HCT116 (cell line): ENCODE measurements around the gene KRT14.

Experiments
- CTCF ChIP-seq, 3 experiments: fragments of 200-600 bp in 1 of 3; sonication (generic) in 1 of 3; IDR thresholded peaks in 2 of 3; conservative IDR thresholded peaks in 1 of 3; 2 replicates each; pipeline ENCODE4 v1.5.1; 2012 to 2017; ENCODE audit warnings: low read depth in 2 of 3, low read length in 2 of 3, antibody characterized with exemption in 1 of 3, borderline replicate concordance in 1 of 3, control low read depth in 1 of 3, mild to moderate bottlenecking in 1 of 3, mixed read lengths in 1 of 3, mixed run types in 1 of 3, moderate library complexity in 1 of 3; ENCODE audit not compliant: insufficient read depth in 1 of 3
- EGR1 ChIP-seq: IDR thresholded peaks from 2 replicates; pipeline ENCODE4 v1.6.1; 2012; ENCODE audit warnings: low read depth
- EZH2 ChIP-seq: fragments of 200-600 bp; sonication (generic); IDR thresholded peaks from 2 replicates; pipeline ENCODE4 v1.6.1; 2017; ENCODE audit warnings: antibody characterized with exemption, mixed run types
- POLR2A ChIP-seq: IDR thresholded peaks from 2 replicates; pipeline ENCODE4 v1.7.0; 2011; ENCODE audit warnings: borderline replicate concordance; ENCODE audit not compliant: insufficient read depth, insufficient read length; ENCODE audit errors: extremely low read depth
- POLR2AphosphoS5 ChIP-seq: IDR thresholded peaks from 2 replicates; pipeline ENCODE4 v1.6.1; 2011; ENCODE audit warnings: mild to moderate bottlenecking, low read depth, low read length, moderate library complexity
- REST ChIP-seq: IDR thresholded peaks from 2 replicates; pipeline ENCODE4 v1.6.1; 2012; ENCODE audit warnings: low read depth
- SP1 ChIP-seq: IDR thresholded peaks from 2 replicates; pipeline ENCODE4 v1.6.1; 2012; ENCODE audit warnings: low read depth
- SRF ChIP-seq: IDR thresholded peaks from 2 replicates; pipeline ENCODE4 v1.6.1; 2012; ENCODE audit warnings: low read depth
- TCF7L2 ChIP-seq: IDR thresholded peaks from 2 replicates; pipeline ENCODE4 v1.7.0; 2011; ENCODE audit warnings: borderline replicate concordance, inconsistent platforms; ENCODE audit not compliant: insufficient read depth, insufficient read length; ENCODE audit errors: extremely low read depth
- YY1 ChIP-seq: IDR thresholded peaks from 2 replicates; pipeline ENCODE4 v1.6.1; 2011; ENCODE audit warnings: low read length, low read depth, moderate library complexity, mild to moderate bottlenecking; ENCODE audit not compliant: insufficient replicate concordance; ENCODE audit errors: extremely low read depth
- ZBTB33 ChIP-seq: IDR thresholded peaks from 2 replicates; pipeline ENCODE4 v1.6.1; 2011; ENCODE audit warnings: mild to moderate bottlenecking, low read length, moderate library complexity; ENCODE audit not compliant: insufficient replicate concordance; ENCODE audit errors: extremely low read depth

GRCh38 chr17:41542357-41542756 is 44.3 kb downstream of the KRT14 start:
- TF ChIP-seq EZH2 (no peak), YY1 (no peak), CTCF (IDR thresholded peaks at IDR 0.05 in 2 of 3, conservative IDR thresholded peaks at IDR 0.05 in 1 of 3; ENCODE audit: borderline replicate concordance in 1 of 3, insufficient read depth in 1 of 3, low read depth in 2 of 3, low read length in 2 of 3) (no peak), POLR2A (no peak), POLR2AphosphoS5 (no peak), SP1 (no peak), REST (no peak), TCF7L2 (no peak), ZBTB33 (no peak), EGR1 (no peak), SRF (no peak)
